Hepatocyte (in vitro differentiated cells): ENCODE measurements around the gene SKAP1. TPM values are rescaled to one million over a fixed set of nuclear protein-coding genes. Genes with fewer than 3 reads are reported as not detected.
A peak's percentile ranks its signal among the peaks of the same experiment; 100 is the strongest.

ENCODE experiments used
- DNase-seq: peaks from one replicate; pipeline ENCODE4 v3.0.0-alpha.2; 2016; ENCODE audit warnings: low spot score
- H2AFZ ChIP-seq: fragments of 200-600 bp; sonication (generic); 2 replicates; pipeline ENCODE4 v1.6.0; 2016; ENCODE audit warnings: antibody characterized with exemption, mild to moderate bottlenecking
- H3K27ac ChIP-seq: fragments of 200-600 bp; sonication (generic); 2 replicates; pipeline ENCODE4 v1.5.1; 2016; ENCODE audit warnings: mild to moderate bottlenecking
- H3K27me3 ChIP-seq: fragments of 200-600 bp; sonication (generic); 2 replicates; pipeline ENCODE4 v1.6.1; 2016
- H3K36me3 ChIP-seq: fragments of 200-600 bp; sonication (generic); replicated peaks from 2 replicates; pipeline ENCODE4 v1.5.1; 2016; ENCODE audit warnings: low read depth; ENCODE audit not compliant: insufficient read depth
- H3K4me1 ChIP-seq: fragments of 200-600 bp; sonication (generic); 2 replicates; pipeline ENCODE4 v1.5.1; 2016; ENCODE audit warnings: mild to moderate bottlenecking, moderate library complexity; ENCODE audit not compliant: insufficient read depth
- H3K4me2 ChIP-seq: fragments of 200-600 bp; sonication (generic); 2 replicates; pipeline ENCODE4 v1.6.0; 2016
- H3K4me3 ChIP-seq: fragments of 200-600 bp; sonication (generic); 2 replicates; pipeline ENCODE4 v1.5.1; 2016; ENCODE audit warnings: mild to moderate bottlenecking
- H3K79me2 ChIP-seq: fragments of 200-600 bp; sonication (generic); 2 replicates; pipeline ENCODE4 v1.6.0; 2017; ENCODE audit warnings: mild to moderate bottlenecking
- H3K9me2 ChIP-seq: fragments of 200-600 bp; sonication (generic); replicated peaks from 2 replicates; pipeline ENCODE4 v1.6.0; 2017; ENCODE audit warnings: mild to moderate bottlenecking; ENCODE audit not compliant: insufficient read depth
- H3K9me3 ChIP-seq: fragments of 200-600 bp; sonication (generic); 2 replicates; pipeline ENCODE4 v1.5.1; 2016; ENCODE audit warnings: low read depth, mild to moderate bottlenecking
- H4K20me1 ChIP-seq: fragments of 200-600 bp; sonication (generic); 2 replicates; pipeline ENCODE4 v1.6.0; 2016; ENCODE audit warnings: mild to moderate bottlenecking; ENCODE audit not compliant: insufficient read depth, poor library complexity, severe bottlenecking
- CTCF ChIP-seq: fragments of 200-600 bp; sonication (generic); IDR thresholded peaks from 2 replicates; pipeline ENCODE4 v1.5.1; 2016; ENCODE audit warnings: antibody characterized with exemption, mild to moderate bottlenecking; ENCODE audit not compliant: poor library complexity
- EZH2 ChIP-seq: fragments of 200-600 bp; sonication (generic); IDR thresholded peaks from 2 replicates; pipeline ENCODE4 v1.6.1; 2016; ENCODE audit warnings: antibody characterized with exemption, mild to moderate bottlenecking, borderline replicate concordance
- EZH2phosphoT487 ChIP-seq: fragments of 200-600 bp; sonication (generic); IDR thresholded peaks from one replicate; pipeline ENCODE4 v1.6.1; 2018; ENCODE audit warnings: antibody characterized with exemption, mild to moderate bottlenecking, low read depth, moderate library complexity; ENCODE audit not compliant: unreplicated experiment, severe bottlenecking
- WGBS: methylation state at CpG from one replicate; pipeline ENCODE4 v1.1.6; 2016; ENCODE audit warnings: low lambda C conversion rate; ENCODE audit errors: missing lambda C conversion rate; 5-methylcytosine and 5-hydroxymethylcytosine counted together
- polyA plus RNA-seq: library from polyadenylated mRNA; unstranded; fragments of >200 nt; fragmentation: Nextera tagmentation; extraction: Ambion mirVana; gene quantifications from 2 replicates; pipeline ENCODE4 v1.2.1, GENCODE V29; 2016
- total RNA-seq: library from RNA; depleted of rRNA; stranded (reverse); fragments of >200 nt; gene quantifications from 2 replicates; pipeline ENCODE4 v1.2.3, GENCODE V29; 2014

SKAP1 gene
- total and polyA plus RNA-seq, 2 experiments from 2014 or later: 1.4 to 3.0 TPM

DNA sequence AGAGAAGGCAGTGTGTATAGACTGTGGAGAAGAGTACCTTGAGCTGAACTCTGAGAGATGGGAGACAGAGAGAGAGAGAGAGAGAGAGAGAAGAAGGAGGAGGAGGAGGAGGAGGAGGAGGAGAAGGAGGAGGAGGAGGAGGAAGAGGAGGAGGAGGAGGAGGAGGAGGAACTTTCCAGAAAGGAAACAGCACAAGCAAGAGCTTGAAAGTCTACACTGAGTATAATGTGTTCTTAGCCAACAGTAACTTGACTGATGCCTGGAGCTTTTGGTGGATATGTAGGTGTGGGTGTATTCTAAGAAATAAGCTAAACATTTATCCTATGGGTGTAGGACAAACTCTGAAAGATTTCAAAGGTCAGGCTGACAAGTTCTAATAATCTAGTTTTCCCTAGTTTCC is 206.1 kb downstream of the SKAP1 start:
- no peak overlapping the region for H3K27ac ChIP-seq
- H3K4me1 ChIP-seq: no peaks in the 10 kb centered on the region
- no peaks in the 10 kb centered on the region for H3K79me2 ChIP-seq
- H3K9me3 ChIP-seq: no peaks in the 10 kb centered on the region
- no peak for DNase-seq
- H3K4me3 ChIP-seq: no peak overlapping the region
- H3K4me2 ChIP-seq: no peak overlapping the region
- H4K20me1 ChIP-seq: no peaks in the 10 kb centered on the region
- no peaks in the 10 kb centered on the region for H3K36me3 ChIP-seq
- peaks cover 23% of the 10 kb centered on the region for H3K27me3 ChIP-seq
- TF ChIP-seq CTCF (no peak), EZH2phosphoT487 (no peak), EZH2 (no peak)
- no peak overlapping the region for H2AFZ ChIP-seq
- no peaks in the 10 kb centered on the region for H3K9me2 ChIP-seq

GRCh38 chr17:48219617-48220016 is 210.4 kb downstream of the SKAP1 start:
- TF ChIP-seq EZH2phosphoT487 (no peak), EZH2 (no peak), CTCF (no peak)
- no peaks in the 10 kb centered on the region for H3K9me3 ChIP-seq
- no peak for DNase-seq
- no peaks in the 10 kb centered on the region for H4K20me1 ChIP-seq
- no peak overlapping the region for H3K4me2 ChIP-seq
- H3K79me2 ChIP-seq: no peaks in the 10 kb centered on the region
- H3K27me3 ChIP-seq: peaks cover 9% of the 10 kb centered on the region
- no peak overlapping the region for H2AFZ ChIP-seq
- H3K27ac ChIP-seq: no peak overlapping the region
- no peaks in the 10 kb centered on the region for H3K36me3 ChIP-seq
- no peaks in the 10 kb centered on the region for H3K4me1 ChIP-seq
- H3K4me3 ChIP-seq: no peak overlapping the region
- WGBS: 8% methylated on average over 1 of the region's 1 CpG
- no peaks in the 10 kb centered on the region for H3K9me2 ChIP-seq

GRCh38 chr17:48215583-48216139 is 214.4 kb downstream of the SKAP1 start:
- Histone ChIP-seq H3K9me3 (no peaks in the 10 kb centered on the region), H3K4me1 (no peaks in the 10 kb centered on the region), H4K20me1 (no peaks in the 10 kb centered on the region), H3K27me3 (peaks cover 7% of the 10 kb centered on the region), H3K36me3 (no peaks in the 10 kb centered on the region), H3K4me3 (no peak overlapping the region), H3K9me2 (no peaks in the 10 kb centered on the region), H2AFZ (no peak overlapping the region), H3K79me2 (no peaks in the 10 kb centered on the region), H3K4me2 (no peak overlapping the region), H3K27ac (no peak overlapping the region)
- peak; percentile 71 for DNase-seq
- no peak for TF ChIP-seq EZH2
- peak; percentile 59 for TF ChIP-seq CTCF
- 7% methylated on average over 1 of the region's 1 CpG for WGBS

- TF ChIP-seq EZH2phosphoT487: no peak
- TF ChIP-seq EZH2: no peak
- TF ChIP-seq CTCF: no peak
- H3K4me2 ChIP-seq: no peak overlapping the region
- WGBS: 71% methylated on average over 2 of the region's 2 CpGs
- H3K9me2 ChIP-seq: no peaks in the 10 kb centered on the region
- H4K20me1 ChIP-seq: no peaks in the 10 kb centered on the region
- no peak overlapping the region for H3K27ac ChIP-seq
- no peak overlapping the region for H3K4me3 ChIP-seq
- H3K9me3 ChIP-seq: no peaks in the 10 kb centered on the region
- no peaks in the 10 kb centered on the region for H3K36me3 ChIP-seq
- DNase-seq: no peak
- no peak overlapping the region for H2AFZ ChIP-seq
- peaks cover 9% of the 10 kb centered on the region for H3K27me3 ChIP-seq
- H3K79me2 ChIP-seq: no peaks in the 10 kb centered on the region
- H3K4me1 ChIP-seq: no peaks in the 10 kb centered on the region
Measured at GRCh38 chr17:48213797-48214196, 216.2 kb downstream of the SKAP1 start.
